CD14-positive monocyte (primary cell): ENCODE data around the gene COQ8A. TPM values are rescaled to one million over a fixed set of nuclear protein-coding genes. Genes with fewer than 3 reads are reported as not detected.

ENCODE experiments used
- DNase-seq, 3 donors: peaks; one replicate each; pipeline ENCODE4 v3.0.0-alpha.2; 2011 to 2022
- H2AFZ ChIP-seq: 2 replicates; pipeline ENCODE4 v1.6.0; 2012; ENCODE audit warnings: mild to moderate bottlenecking, low read depth, low read length, inconsistent platforms; ENCODE audit not compliant: insufficient read depth, poor library complexity, severe bottlenecking
- H3K27ac ChIP-seq, 2 donors: 1 replicate in 1 of 2; 2 replicates in 1 of 2; pipeline ENCODE4 v1.5.1; 2012 to 2013; ENCODE audit warnings: low read length in 2 of 2, control low read depth in 1 of 2, inconsistent platforms in 1 of 2, low read depth in 1 of 2, mild to moderate bottlenecking in 1 of 2
- H3K27me3 ChIP-seq, 2 donors: one replicate each; pipeline versions ENCODE4 v1.6.0 to v1.6.1; 2011 to 2013; ENCODE audit warnings: low read length in 2 of 2; ENCODE audit not compliant: control insufficient read depth in 2 of 2, insufficient read depth in 2 of 2
- H3K36me3 ChIP-seq, 2 donors: replicated peaks in 1 of 2; 1 replicate in 1 of 2; 2 replicates in 1 of 2; pipeline versions ENCODE4 v1.5.1 to v1.6.1; 2012 to 2013; ENCODE audit warnings: low read length in 2 of 2, control low read depth in 1 of 2, inconsistent platforms in 1 of 2, mild to moderate bottlenecking in 1 of 2; ENCODE audit not compliant: insufficient read depth in 2 of 2, control insufficient read depth in 1 of 2
- H3K4me1 ChIP-seq, 2 donors: 1 replicate in 1 of 2; 2 replicates in 1 of 2; pipeline versions ENCODE4 v1.5.1 to v1.6.1; 2012 to 2013; ENCODE audit warnings: low read length in 2 of 2, control low read depth in 1 of 2, inconsistent platforms in 1 of 2, mild to moderate bottlenecking in 1 of 2, moderate library complexity in 1 of 2; ENCODE audit not compliant: insufficient read depth in 2 of 2, control insufficient read depth in 1 of 2
- H3K4me2 ChIP-seq: replicated peaks from 2 replicates; pipeline ENCODE3; 2012; ENCODE audit warnings: low read length, moderate library complexity, mild to moderate bottlenecking; ENCODE audit not compliant: poor library complexity, severe bottlenecking; ENCODE audit errors: extremely low read depth
- H3K4me3 ChIP-seq, 3 experiments: fragments of 200-600 bp in 1 of 3; sonication (generic) in 1 of 3; replicated peaks in 1 of 3; 1 replicate in 2 of 3; 2 replicates in 1 of 3; pipeline ENCODE4 v1.5.1; 2011 to 2013; ENCODE audit warnings: low read length in 3 of 3, mild to moderate bottlenecking in 3 of 3, control low read depth in 2 of 3, low read depth in 2 of 3, inconsistent platforms in 1 of 3, moderate library complexity in 1 of 3
- H3K79me2 ChIP-seq: 2 replicates; pipeline ENCODE4 v1.6.0; 2012; ENCODE audit warnings: mild to moderate bottlenecking, control low read depth, inconsistent platforms, low read length, moderate library complexity; ENCODE audit not compliant: insufficient read depth
- H3K9ac ChIP-seq: 2 replicates; pipeline ENCODE4 v1.6.0; 2017; ENCODE audit warnings: low read length, mild to moderate bottlenecking; ENCODE audit not compliant: insufficient read depth, poor library complexity, severe bottlenecking
- H3K9me3 ChIP-seq, 2 donors: replicated peaks in 1 of 2; 1 replicate in 1 of 2; 2 replicates in 1 of 2; pipeline versions ENCODE4 v1.5.1 to v1.6.1; 2012 to 2013; ENCODE audit warnings: low read length in 2 of 2, control low read depth in 1 of 2; ENCODE audit not compliant: control insufficient read depth in 1 of 2, insufficient read depth in 1 of 2
- H4K20me1 ChIP-seq: 2 replicates; pipeline ENCODE4 v1.6.0; 2012; ENCODE audit warnings: mild to moderate bottlenecking, low read length, control low read depth, moderate library complexity; ENCODE audit not compliant: insufficient read depth
- H3K27ac Mint-ChIP-seq, 7 donors: one replicate each; pipeline ENCODE4 v1.8.0; 2020; ENCODE audit warnings: mild to moderate bottlenecking in 7 of 7, mixed read lengths in 7 of 7, moderate library complexity in 6 of 7, inconsistent platforms in 2 of 7
- H3K27me3 Mint-ChIP-seq, 3 donors: one replicate each; pipeline ENCODE4 v1.8.0; 2021 to 2022; ENCODE audit warnings: low read depth in 3 of 3, mild to moderate bottlenecking in 3 of 3, mixed read lengths in 3 of 3, moderate library complexity in 3 of 3, inconsistent platforms in 1 of 3
- H3K36me3 Mint-ChIP-seq, 2 donors: one replicate each; pipeline ENCODE4 v1.8.0; 2020; ENCODE audit warnings: mixed read lengths in 2 of 2, inconsistent platforms in 1 of 2, mild to moderate bottlenecking in 1 of 2
- H3K4me1 Mint-ChIP-seq: one replicate; pipeline ENCODE4 v1.8.0; 2020; ENCODE audit warnings: mild to moderate bottlenecking, mixed read lengths
- H3K4me3 Mint-ChIP-seq, 2 donors: one replicate each; pipeline ENCODE4 v1.8.0; 2020; ENCODE audit warnings: mild to moderate bottlenecking in 2 of 2, mixed read lengths in 2 of 2, moderate library complexity in 1 of 2
- H3K9me3 Mint-ChIP-seq, 7 donors: one replicate each; pipeline ENCODE4 v1.8.0; 2020 to 2022; ENCODE audit warnings: mixed read lengths in 7 of 7, mild to moderate bottlenecking in 6 of 7, moderate library complexity in 6 of 7, inconsistent platforms in 2 of 7
- CTCF ChIP-seq: fragments of 200-600 bp; IDR thresholded peaks from one replicate; pipeline ENCODE4 v1.8.0; 2022; ENCODE audit warnings: antibody characterized with exemption, mild to moderate bottlenecking
- WGBS: methylation state at CpG from one replicate; pipeline ENCODE4 v1.1.5; 2013; ENCODE audit warnings: missing lambda C conversion rate; ENCODE audit not compliant: insufficient coverage; 5-methylcytosine and 5-hydroxymethylcytosine counted together
- intact Hi-C, 2 donors: fragments of 100-400 bp; cut with micrococcal nuclease; formaldehyde crosslinking; loops; one replicate each; pipeline versions ENCODE4 v1.15.0 to v1.15.1; 2023
- polyA plus RNA-seq, 3 donors: library from polyadenylated mRNA; depleted of rRNA in 1 of 3; unstranded in 2 of 3; stranded (reverse) in 1 of 3; fragments of 300-500 nt in 2 of 3; fragments of >200 nt in 1 of 3; fragmentation: Illumina TruSeq in 2 of 3; gene quantifications; 1 replicate in 2 of 3; 2 replicates in 1 of 3; pipeline ENCODE4 v1.2.3, GENCODE V29; 2012 to 2021

COQ8A gene
- polyA plus RNA-seq, 3 donors: 33.1 to 44.7 (median 38.2) TPM

GRCh38 chr1:226958300-226958699 is 18.2 kb downstream of the COQ8A start:
- TF ChIP-seq CTCF: no peak
- intact Hi-C loops: no loop called here
- H3K9me3 Mint-ChIP-seq: peaks cover 6 to 25% (median 20%) of the 10 kb centered on the region in 7 donors
- 98% methylated on average over 9 of the region's 13 CpGs for WGBS
- no peak overlapping the region for H3K4me3 ChIP-seq
- H3K79me2 ChIP-seq: peaks cover 82% of the 10 kb centered on the region
- H3K9ac ChIP-seq: no peak overlapping the region
- peaks cover 0 to 26% of the 10 kb centered on the region in 2 donors for H3K9me3 ChIP-seq
- no peaks in the 10 kb centered on the region for H3K27me3 ChIP-seq
- H3K36me3 Mint-ChIP-seq: peaks cover 11 to 39% of the 10 kb centered on the region in 2 donors
- no peak overlapping the region for H2AFZ ChIP-seq
- peaks cover 19% of the 10 kb centered on the region for H3K4me1 Mint-ChIP-seq
- peak overlapping the region in 1 of 7 donors; percentile 66 for H3K27ac Mint-ChIP-seq
- H4K20me1 ChIP-seq: peaks cover 85% of the 10 kb centered on the region
- no peak overlapping the region for H3K4me3 Mint-ChIP-seq
- peaks cover 0 to 2% (median 1%) of the 10 kb centered on the region in 3 donors for H3K27me3 Mint-ChIP-seq
- no peak overlapping the region for H3K27ac ChIP-seq
- no peak overlapping the region for H3K4me2 ChIP-seq
- H3K36me3 ChIP-seq: peaks cover 3 to 8% of the 10 kb centered on the region in 2 donors
- DNase-seq: no peak
- H3K4me1 ChIP-seq: peaks cover 5 to 6% of the 10 kb centered on the region in 2 donors

- H3K36me3 Mint-ChIP-seq: peaks cover 6 to 38% of the 10 kb centered on the region in 2 donors
- Histone ChIP-seq H3K4me3 (no peak overlapping the region), H3K27ac (no peak overlapping the region), H2AFZ (no peak overlapping the region), H3K27me3 (no peaks in the 10 kb centered on the region), H3K9ac (no peak overlapping the region), H3K9me3 (peaks cover 0 to 24% of the 10 kb centered on the region in 2 donors), H3K36me3 (peaks cover 10 to 16% of the 10 kb centered on the region in 2 donors), H3K4me2 (no peak overlapping the region), H3K79me2 (peaks cover 71% of the 10 kb centered on the region), H3K4me1 (peaks cover 17 to 18% of the 10 kb centered on the region in 2 donors), H4K20me1 (peaks cover 82% of the 10 kb centered on the region)
- peaks cover 0 to 2% (median under 1%) of the 10 kb centered on the region in 3 donors for H3K27me3 Mint-ChIP-seq
- no peak for DNase-seq
- no peak for TF ChIP-seq CTCF
- H3K4me3 Mint-ChIP-seq: no peak overlapping the region
- H3K27ac Mint-ChIP-seq: peak overlapping the region in 1 of 7 donors; percentile 10
- H3K4me1 Mint-ChIP-seq: peaks cover 22% of the 10 kb centered on the region
- peaks cover 4 to 18% (median 14%) of the 10 kb centered on the region in 7 donors for H3K9me3 Mint-ChIP-seq
- intact Hi-C loops: no loop called here
- 87% methylated on average over 5 of the region's 5 CpGs for WGBS
Observed at GRCh38 chr1:226960256-226960655, 20.2 kb downstream of the COQ8A start.
